NCI-H2196 treated with DMSO at 0.1 percent for 48 hours (cell line): ENCODE results near the gene LEPROT.
"Not testable (repeated sequence)": the region's sequence is repeated elsewhere in the genome, so short reads cannot be mapped to it uniquely, and the experiment has no call there.

Experiments used
- DNase-seq: peaks from one replicate; lab custom pipeline; 2025; ENCODE audit not compliant: unreplicated experiment; lab: John Stamatoyannopoulos, UW

LEPROT gene

DNA sequence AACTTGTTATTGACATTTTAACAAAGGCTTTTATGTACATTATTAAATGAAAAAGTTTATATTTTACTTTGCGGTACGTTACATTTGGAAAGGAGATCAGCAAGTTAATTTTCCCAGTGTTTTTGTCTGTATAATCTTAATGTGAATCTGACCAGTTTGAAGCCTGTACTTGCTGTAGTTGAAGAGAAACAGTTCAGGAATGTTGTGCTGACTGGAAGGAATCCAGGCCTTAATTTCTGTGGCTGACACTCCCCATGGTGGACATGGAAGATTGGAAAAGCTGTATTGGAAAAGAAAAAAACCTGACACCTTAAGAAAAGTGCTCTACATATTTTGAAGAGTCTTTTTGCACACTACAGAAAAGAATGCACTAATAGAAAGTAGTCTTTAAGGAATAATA, 15.5 kb downstream of the LEPROT start:
- no peak for DNase-seq

DNA sequence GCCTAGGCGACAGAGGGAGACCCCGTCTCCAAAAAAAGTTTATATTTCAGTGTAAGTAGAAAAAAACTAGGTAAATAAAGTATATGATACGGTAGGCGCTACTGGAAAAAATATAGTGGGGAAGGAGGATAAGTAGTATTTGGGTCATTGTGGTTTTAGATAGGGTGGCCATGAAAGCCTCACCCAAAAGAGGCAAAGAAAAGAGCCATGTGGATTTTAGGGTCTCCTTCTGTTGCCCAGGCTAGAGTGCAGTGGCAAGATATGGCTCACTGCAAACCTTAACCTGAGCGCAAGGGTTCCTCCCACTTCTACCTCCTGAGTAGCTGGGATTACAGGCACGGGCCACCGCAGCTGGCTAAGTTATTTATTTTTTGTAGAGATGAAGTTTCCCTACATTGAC, 17.1 kb downstream of the LEPROT start:
- no peak for DNase-seq

DNA sequence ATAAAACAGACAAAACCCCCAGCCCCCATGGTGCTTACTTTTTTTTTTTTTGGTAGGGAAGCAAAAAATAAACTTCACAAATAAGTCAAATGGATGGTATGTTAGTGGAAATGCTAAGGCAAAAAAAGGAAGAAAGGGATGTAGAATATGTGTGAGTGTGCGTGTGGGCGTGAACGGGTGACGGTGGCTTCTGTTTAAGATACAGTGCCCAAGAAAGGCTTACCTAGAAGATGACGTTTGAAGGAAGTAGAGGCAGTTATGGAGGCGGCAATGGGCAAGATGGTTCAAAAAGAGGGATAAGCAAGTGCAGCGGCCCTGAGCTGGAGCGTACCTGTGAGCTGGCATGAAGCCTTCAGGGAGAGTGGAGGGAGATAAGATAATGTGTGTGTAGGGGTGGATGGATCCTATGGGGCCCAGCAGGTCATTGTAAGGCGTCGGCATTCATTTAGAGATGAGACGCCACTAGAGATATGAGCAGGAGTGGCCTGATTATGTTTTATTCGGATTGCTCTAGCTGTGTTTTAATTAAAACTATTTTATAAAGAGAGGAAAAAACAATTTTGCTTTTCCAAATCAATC, 19.9 kb downstream of the LEPROT start:
- no peak for DNase-seq

DNA sequence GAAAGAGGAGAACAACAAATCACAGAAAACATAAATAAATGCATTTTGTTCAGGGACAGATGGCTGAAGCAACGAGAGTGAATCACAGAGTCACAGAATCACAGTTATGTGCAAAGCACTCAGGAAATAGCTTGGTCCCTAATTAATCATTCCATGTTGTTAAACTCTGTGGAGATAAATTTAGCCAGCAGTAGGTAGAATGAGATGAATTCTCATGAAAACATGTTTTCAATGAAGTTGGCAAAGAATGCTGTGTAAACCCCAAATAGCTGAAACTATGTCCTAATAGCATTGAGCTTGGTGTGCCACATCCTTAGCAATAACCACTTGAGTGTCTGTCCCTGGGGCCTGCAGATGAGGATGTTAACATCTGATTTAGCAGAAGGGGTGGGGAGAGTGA, 20.4 kb downstream of the LEPROT start:
- no peak for DNase-seq

DNA sequence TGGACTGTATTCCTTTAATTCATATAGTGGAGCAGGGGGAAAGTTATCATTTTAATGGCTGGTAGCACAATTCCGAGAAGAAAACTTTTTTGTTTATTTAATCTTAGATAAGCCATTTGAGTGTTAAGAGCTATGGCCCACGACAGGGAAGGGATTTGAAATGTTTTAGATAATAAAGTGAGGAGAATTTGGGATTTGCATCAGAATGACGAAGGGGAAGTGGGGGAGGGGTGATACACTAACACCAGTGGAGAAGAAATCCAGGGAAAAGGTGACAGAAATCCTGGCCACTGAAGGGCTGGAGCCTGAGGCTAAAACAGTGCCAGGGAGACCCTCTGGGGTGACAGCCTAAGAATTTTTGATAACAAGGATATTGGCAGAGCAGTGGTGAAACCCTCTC, 21.0 kb downstream of the LEPROT start:
- no peak for DNase-seq

DNA sequence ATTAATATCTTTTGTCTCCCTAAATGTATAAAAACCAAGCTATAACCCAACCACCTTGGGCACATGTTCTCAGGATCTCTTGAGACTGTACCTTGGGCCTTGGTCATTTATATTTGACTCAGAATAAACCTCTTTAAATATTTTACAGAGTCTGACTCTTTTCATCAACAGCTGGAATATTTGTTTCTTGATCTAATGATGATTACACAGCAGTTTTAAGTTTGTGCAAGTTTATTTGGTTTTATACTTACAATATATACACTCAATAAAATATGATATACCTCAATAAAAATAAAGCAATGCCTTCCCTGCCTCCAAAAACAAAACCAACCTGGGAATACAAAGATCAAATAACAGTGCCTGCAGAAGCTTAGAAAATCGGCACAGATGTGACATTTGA, 22.0 kb downstream of the LEPROT start:
- no peak for DNase-seq

DNA sequence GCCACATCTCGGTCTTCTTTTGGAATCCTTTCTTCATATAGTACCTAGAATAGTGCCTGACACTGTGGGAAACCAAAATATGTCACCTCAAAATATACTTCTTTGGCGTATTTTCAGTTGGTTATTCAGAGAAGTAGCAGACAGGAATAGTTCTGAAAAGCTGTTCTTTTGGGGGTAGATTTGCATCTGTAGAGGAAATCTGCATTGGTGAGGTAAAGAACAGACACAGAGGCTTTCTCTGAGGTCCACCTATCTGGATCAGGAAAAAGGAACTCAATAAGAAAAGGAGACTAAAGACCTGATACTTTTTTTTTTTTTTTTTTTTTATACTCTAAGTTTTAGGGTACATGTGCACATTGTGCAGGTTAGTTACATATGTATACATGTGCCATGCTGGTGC, 23.2 kb downstream of the LEPROT start:
- no peak for DNase-seq

DNA sequence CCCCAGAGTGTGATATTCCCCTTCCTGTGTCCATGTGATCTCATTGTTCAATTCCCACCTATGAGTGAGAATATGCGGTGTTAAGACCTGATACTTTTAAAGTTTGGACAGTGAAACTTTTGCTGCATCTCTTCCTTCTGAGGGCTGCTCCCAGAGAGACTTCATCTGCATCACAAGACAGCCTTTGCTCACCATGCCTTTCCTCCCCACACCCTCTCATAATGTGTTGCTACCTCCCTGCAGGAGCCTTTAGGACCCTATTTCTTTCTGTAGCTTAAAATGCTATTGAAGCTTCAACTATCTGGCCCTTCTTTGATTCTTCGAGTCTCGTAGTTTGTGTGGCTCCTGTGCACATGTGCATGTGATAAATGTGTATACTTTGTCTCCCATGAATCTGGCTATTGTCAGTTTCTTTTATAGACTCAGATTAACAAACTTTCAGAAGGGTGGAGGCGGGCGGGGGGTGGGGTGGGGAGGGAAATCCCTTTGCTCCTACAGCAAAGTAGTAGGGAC, 23.7 kb downstream of the LEPROT start:
- DNase-seq = no peak

DNA sequence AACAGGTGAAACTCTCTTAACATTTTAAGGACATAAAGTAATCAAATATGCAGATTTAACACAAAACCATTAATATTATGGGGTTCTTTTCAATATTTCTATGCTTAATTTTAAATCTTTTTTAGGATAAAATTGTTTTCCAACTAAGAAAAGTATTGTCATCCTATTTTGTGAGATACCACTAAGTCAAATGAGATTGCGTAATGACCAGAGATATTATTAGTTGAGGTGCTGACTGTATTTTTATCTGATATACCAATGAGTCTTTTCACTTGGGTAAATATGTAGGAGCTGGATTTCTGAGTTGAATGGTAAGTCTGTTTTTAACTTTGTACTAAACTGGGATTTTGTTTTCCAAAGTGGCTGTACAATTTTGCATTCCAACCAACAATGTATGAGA, 25.4 kb downstream of the LEPROT start:
- no peak for DNase-seq

DNA sequence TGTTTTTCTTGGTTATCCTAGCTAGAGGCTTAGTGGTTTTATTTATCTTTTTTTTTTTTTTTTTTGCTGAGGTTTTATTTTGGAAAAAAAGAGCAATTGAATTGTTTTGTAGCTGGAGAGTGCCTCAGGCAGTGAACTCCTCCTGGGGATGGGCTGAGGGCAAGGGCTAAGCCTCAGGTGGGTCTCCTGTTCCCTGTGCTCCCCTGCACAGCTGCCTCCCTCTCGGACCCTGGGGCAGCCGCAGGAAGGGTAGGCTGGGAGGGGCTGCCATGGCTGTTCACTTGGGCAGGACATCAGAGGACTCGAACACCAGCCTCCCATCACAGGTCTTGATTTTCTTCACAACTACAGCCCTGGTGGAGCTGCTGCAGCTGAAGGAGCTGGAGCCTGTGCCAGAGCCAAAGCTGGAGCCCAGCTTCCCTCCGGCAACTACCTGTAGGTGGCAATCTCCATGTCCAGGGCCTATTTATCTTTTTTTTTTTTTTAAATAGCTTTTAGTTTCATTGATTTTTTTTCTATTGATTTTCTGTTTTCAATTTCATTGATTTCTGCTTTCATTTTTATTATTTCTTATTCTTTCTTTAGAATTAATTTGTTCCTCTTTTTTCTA, 28.9 kb downstream of the LEPROT start:
- no peak for DNase-seq

DNA sequence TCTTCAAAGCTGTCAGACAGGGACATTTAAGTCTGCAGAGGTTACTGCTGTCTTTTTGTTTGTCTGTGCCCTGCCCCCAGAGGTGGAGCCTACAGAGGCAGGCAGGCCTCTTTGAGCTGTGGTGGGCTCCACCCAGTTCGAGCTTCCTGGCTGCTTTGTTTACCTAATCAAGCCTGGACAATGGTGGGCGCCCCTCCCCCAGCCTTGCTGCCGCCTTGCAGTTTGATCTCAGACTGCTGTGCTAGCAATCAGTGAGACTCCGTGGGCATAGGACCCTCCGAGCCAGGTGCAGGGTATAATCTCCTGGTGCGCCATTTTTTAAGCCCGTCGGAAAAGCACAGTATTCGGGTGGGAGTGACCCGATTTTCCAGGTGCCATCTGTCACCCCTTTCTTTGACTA, 35.2 kb downstream of the LEPROT start:
- not testable (repeated sequence) for DNase-seq

DNA sequence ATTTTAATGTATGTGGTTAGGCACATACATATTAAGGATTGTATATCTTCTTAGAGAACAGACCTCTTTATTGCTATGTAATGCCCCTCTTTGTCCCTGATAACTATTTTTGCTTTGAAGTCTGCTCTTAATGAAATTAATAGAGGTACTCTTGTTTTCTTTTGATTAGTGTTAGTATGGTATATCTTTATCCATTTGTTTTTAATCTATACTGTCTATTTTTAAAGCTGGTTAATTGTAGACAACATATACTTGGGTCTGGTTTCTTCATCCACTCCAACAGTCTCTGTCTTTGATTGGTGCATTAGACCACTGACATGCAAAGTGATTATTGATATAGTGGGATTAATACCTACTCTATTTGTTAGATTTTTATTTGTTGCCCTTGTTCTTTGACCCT, 36.0 kb downstream of the LEPROT start:
- no peak for DNase-seq

DNA sequence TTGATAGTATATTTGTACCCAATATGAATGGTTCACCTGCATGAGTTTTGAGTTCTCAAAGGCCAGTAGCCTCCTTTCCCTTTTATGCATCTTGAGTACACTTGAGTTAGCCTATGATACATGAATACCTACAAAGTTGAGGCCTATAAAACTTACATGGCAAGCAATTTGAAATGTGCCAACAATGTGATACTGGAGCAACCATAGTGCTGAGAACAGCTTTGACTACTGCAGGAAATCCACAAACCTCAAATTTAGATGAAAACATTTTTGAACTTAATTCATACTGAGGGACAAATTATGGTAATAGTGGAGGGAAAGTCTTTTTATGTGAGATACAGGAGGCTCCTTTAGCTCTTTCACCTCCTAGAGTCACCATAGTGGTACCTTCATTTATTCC, 37.4 kb downstream of the LEPROT start:
- DNase-seq = no peak

DNA sequence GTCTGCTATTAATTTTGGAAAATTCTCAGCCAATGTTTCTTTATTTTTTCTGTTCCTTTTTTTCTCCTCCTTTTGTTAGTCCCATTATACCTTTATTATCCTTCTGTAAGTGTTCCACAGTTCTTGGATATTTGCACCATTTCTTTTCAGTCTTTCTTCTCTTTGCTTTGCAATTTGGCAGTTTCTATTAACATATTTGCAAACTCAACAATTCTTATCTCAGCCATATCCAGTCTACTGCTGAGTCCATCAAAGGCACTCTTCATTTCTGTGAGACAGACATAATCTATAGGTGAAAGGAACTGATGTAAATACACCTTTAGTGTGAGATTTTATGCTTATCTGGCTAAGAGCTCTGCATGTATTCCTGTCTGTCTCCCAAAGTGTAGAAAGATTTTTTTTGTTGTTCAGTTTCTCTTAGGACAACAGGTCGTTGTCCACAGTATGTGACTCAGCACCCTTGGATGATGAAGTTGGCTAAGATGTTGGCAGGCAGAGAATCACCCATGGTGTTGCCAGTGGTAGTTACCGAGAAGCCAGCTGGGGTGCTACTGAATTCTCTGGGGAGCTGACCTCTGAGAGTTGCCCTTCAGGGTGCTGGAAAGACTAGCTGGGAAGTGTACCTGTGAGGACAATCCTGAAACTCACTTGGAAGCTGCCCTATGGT, 38.4 kb downstream of the LEPROT start:
- DNase-seq = no peak

DNA sequence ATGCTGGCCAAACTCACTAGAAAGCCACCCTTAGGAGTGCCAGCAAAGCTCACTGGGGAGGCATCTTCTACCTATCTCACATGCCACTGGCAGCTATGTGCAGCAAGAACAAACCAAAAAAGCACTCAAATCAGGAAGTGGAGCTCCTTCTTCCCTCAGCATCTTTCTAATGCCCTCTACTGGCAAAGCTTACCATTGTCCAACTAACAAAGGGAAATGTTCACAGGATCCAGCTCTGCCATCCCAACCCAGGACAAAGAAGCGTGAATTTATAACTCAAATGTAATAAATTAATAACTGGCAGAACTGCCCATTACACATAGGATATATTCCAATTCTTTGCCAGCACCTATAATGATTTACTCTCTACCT, 38.9 kb downstream of the LEPROT start:
- peak; percentile 3 for DNase-seq

DNA sequence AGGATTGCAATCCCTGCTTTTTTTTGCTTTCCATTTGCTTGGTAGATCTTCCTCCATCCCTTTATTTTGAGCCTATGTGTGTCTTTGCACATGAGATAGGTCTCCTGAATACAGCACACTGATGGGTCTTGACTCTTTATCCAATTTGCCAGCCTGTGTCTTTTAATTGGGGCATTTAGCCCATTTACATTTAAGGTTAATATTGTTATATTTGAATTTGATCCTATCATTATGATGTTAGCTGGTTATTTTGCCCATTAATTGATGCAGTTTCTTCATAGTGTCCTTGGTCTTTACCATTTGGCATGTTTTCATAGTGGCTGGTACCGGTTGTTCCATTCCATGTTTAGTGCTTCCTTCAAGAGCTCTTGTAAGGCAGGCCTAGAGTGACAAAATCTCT, 45.4 kb downstream of the LEPROT start:
- DNase-seq = not testable (repeated sequence)

DNA sequence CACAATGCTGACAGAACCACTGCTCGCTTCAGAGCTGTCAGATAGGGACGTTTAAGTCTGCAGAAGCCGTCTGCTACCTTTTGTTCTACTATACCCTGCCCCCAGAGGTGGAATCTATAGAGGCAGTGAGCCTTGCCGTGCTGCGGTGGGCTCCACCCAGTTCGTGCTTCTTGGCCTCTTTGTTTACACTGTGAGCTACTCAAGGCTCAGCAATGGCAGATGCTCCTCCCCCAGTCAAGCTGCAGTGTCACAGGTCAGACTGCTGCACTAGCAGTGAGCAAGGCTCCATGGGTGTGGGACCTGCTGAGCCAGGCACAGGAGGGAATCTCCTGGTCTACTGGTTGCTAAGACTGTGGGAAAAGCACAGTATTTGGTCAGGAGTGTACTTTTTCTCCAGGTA, 47.1 kb downstream of the LEPROT start:
- DNase-seq = no peak

DNA sequence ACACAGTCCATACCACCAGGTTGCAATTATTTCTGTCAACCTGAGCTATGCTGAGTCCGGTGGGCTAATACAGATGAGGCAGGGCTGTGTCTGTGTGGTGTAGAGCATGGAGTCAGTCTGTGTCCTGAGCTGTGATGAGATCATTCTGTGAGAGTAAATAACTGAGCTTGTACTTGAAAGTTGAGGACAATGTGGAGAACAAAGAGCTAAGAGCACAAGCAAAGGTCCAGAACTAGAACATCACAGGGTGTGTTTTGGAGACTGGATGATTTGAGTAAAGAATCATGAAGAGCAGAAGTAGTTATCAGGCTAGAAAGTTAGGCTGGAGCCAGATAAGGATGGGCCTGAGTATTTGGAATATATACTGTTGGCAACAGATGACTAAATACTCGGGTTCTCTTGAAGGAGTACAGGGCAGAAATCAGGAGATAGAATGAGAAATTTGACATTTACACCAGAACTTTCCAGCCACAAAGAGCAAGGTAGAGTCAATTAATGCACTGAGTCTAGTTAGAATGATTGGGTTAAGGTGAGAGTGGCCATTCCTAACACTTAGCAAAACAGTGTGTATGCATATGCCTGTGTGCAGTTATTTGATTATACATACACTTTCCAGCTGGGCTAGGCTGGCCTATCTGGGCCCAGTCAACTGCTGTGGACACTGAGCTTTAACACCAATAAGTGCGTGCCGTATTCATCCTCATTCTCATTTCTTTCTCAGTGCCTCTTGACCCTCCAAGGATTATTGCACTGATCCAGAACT, 48.8 kb downstream of the LEPROT start:
- no peak for DNase-seq

DNA sequence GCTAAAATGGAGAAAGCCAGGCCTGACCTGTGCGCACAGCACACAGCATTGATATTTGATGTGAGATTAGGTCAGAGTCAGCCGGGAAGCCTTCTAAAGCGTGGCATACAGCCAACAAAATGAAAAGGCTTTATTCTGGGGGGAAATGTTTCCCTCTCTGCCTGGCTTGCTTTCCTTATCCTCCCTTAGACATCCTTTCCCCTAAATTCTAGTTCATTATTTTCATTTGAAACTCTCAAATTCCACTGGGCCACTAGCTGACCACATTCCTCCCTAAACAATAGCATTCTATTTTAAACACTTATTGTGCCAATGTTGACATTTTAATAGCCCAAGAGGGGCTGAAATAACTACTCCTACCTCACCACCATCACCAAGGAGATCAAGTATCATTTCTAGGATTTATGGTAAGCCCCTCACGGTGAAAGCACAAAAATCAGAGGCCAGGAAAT, 49.4 kb downstream of the LEPROT start:
- DNase-seq = no peak

DNA sequence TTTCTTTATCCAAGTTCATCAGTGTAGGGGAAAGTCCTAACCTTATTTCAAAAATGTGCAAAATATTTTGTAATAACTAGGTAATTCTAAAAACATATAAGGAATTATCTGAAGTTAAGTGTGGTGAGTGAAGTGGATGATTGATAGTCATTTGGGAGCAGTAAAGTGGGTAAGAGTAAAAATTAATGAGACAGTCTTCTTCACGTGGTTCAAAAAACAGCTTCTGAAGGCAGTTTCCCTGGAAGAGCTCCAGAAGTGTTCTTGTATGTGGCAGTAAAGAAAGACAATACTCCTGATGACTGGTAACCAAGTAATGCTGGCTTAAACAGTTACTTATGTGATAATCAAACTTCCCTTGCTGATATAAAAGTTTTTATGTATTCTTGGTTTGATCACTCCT, 50.3 kb downstream of the LEPROT start:
- DNase-seq = no peak

DNA sequence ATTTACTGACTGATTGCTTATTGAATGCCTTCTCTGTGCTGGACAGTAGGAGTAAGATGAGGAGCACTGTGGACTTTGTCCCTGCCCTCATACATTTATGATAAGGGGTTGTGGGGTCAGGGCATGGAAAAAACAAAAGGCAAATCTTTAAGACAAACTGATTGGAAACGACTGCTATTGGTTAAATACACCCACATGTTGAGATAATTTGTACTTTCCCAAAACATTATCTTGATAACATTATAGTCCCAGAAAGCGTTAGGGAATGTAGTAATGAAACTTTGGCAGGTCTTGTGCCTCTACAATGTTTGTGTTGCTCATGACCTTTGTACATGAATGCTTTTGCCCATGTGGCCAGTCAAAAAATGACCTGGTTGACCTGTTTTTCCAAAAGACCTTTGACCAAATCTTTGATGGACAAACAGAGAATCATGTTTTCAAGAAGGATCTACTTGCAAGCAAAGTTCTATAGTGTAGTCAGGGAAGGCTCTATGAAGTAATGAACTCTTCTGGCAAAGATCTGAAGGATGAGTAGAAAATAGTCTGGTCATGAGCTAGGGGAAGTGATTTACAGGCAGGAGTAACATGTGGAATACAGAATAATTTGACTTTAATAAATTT, 50.9 kb downstream of the LEPROT start:
- DNase-seq = no peak
